Smooth muscle cell (in vitro differentiated cells): ENCODE results near the gene GRIK3. TPM values are rescaled to one million over a fixed set of nuclear protein-coding genes. Genes with fewer than 3 reads are reported as not detected.

Experiments
- DNase-seq: peaks from one replicate; lab custom pipeline; 2025; ENCODE audit not compliant: unreplicated experiment; lab: John Stamatoyannopoulos, UW
- H2AFZ ChIP-seq: fragments of 200-600 bp; sonication (generic); 2 replicates; pipeline ENCODE4 v1.6.0; 2016; ENCODE audit warnings: antibody characterized with exemption, low read depth, mild to moderate bottlenecking
- H3F3A ChIP-seq: fragments of 200-600 bp; sonication (generic); 2 replicates; pipeline ENCODE4 v1.6.0; 2017; ENCODE audit warnings: antibody characterized with exemption, low read depth
- H3K27ac ChIP-seq: fragments of 200-600 bp; sonication (generic); 2 replicates; pipeline ENCODE4 v1.5.1; 2016; ENCODE audit warnings: low read depth, mild to moderate bottlenecking
- H3K27me3 ChIP-seq: fragments of 200-600 bp; sonication (generic); 2 replicates; pipeline ENCODE4 v1.6.1; 2016; ENCODE audit warnings: low read depth, mild to moderate bottlenecking
- H3K36me3 ChIP-seq: fragments of 200-600 bp; sonication (generic); 2 replicates; pipeline ENCODE4 v1.5.1; 2016; ENCODE audit warnings: low read depth
- H3K4me1 ChIP-seq: fragments of 200-600 bp; sonication (generic); 2 replicates; pipeline ENCODE4 v1.5.1; 2016; ENCODE audit warnings: low read depth
- H3K4me2 ChIP-seq: fragments of 200-600 bp; sonication (generic); 2 replicates; pipeline ENCODE4 v1.6.0; 2016; ENCODE audit warnings: mild to moderate bottlenecking
- H3K4me3 ChIP-seq: fragments of 200-600 bp; sonication (generic); 2 replicates; pipeline ENCODE4 v1.5.1; 2016; ENCODE audit warnings: mild to moderate bottlenecking
- H3K79me2 ChIP-seq: fragments of 200-600 bp; sonication (generic); 2 replicates; pipeline ENCODE4 v1.6.0; 2016; ENCODE audit warnings: low read depth, mild to moderate bottlenecking
- H3K9ac ChIP-seq: fragments of 200-600 bp; sonication (generic); 2 replicates; pipeline ENCODE4 v1.6.0; 2016; ENCODE audit warnings: low read depth
- H3K9me3 ChIP-seq: fragments of 200-600 bp; sonication (generic); replicated peaks from 2 replicates; pipeline ENCODE4 v1.5.1; 2016; ENCODE audit warnings: low read depth
- H4K20me1 ChIP-seq: fragments of 200-600 bp; sonication (generic); 2 replicates; pipeline ENCODE4 v1.6.0; 2016; ENCODE audit warnings: low read depth
- WGBS: methylation state at CpG from one replicate; pipeline ENCODE4 v1.1.7; 2016; ENCODE audit warnings: low lambda C conversion rate; 5-methylcytosine and 5-hydroxymethylcytosine counted together
- polyA plus RNA-seq: library from polyadenylated mRNA; unstranded; fragments of >200 nt; fragmentation: Nextera tagmentation; extraction: Ambion mirVana; gene quantifications from 2 replicates; pipeline ENCODE4 v1.2.1, GENCODE V29; 2016
- total RNA-seq: library from RNA; depleted of rRNA; stranded (reverse); fragments of >200 nt; gene quantifications from 2 replicates; pipeline ENCODE4 v1.2.3, GENCODE V29; 2014
- TF ChIP-seq, protein P1 (sequence below): fragments of 200-600 bp; sonication (generic); IDR thresholded peaks from 2 replicates; pipeline ENCODE4 v1.5.1; 2017; ENCODE audit warnings: borderline replicate concordance, mild to moderate bottlenecking, antibody characterized with exemption; ENCODE audit not compliant: insufficient read depth, poor library complexity, severe bottlenecking

Gene GRIK3
- total and polyA plus RNA-seq, 2 experiments from 2014 or later = 0.04 TPM; not detected in 1

DNA sequence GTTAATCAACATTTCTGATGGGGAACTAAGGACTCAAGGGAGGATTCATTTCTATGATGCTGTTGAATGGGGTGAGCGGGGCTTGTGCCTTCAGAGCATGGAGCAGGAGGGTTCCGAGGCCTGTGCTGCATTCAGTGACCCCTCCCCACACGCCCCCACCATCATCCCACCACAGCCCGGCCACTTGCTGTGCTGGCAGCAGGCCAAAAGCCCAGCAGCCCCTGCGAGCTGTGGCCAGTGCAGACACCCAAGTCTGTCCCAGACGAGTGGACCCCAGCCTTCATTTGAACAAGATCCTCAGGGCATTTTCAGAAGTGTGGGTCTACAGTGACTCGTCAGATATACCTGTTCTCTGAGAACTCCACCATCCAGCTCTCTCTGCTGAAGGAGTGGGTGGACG lies 242.0 kb downstream of the GRIK3 start:
- Histone ChIP-seq H3K79me2 (no peaks in the 10 kb centered on the region), H3K4me3 (no peak overlapping the region), H3K36me3 (no peaks in the 10 kb centered on the region), H3K4me1 (no peaks in the 10 kb centered on the region), H3K9ac (no peak overlapping the region), H4K20me1 (no peaks in the 10 kb centered on the region), H3K9me3 (no peaks in the 10 kb centered on the region), H2AFZ (no peak overlapping the region), H3K27ac (no peak overlapping the region), H3K4me2 (no peak overlapping the region), H3F3A (no peaks in the 10 kb centered on the region), H3K27me3 (peaks cover 33% of the 10 kb centered on the region)
- DNase-seq = no peak
- TF ChIP-seq, protein P1, sequence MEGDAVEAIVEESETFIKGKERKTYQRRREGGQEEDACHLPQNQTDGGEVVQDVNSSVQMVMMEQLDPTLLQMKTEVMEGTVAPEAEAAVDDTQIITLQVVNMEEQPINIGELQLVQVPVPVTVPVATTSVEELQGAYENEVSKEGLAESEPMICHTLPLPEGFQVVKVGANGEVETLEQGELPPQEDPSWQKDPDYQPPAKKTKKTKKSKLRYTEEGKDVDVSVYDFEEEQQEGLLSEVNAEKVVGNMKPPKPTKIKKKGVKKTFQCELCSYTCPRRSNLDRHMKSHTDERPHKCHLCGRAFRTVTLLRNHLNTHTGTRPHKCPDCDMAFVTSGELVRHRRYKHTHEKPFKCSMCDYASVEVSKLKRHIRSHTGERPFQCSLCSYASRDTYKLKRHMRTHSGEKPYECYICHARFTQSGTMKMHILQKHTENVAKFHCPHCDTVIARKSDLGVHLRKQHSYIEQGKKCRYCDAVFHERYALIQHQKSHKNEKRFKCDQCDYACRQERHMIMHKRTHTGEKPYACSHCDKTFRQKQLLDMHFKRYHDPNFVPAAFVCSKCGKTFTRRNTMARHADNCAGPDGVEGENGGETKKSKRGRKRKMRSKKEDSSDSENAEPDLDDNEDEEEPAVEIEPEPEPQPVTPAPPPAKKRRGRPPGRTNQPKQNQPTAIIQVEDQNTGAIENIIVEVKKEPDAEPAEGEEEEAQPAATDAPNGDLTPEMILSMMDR = no peak
- WGBS = 83% methylated on average over 8 of the region's 8 CpGs

DNA sequence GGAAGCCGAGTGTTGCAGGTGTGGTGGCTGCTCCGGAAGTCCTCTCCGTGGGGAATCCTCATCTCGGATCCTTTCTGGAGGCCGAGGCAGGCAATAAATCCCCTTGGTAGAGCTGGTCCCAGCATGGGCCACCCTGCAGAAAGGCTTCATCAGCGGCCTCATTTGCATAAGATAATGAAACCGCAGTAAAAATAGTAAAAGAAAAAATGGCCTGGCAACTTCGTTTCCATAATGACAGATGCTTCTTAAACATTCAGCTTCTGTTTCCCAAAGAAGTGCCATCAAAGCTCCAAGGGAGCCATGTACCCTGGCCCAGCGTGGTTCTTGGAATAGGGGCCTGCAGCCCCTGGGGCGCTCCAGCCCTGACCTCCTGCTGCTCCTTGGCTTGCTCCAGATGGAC lies 244.1 kb downstream of the GRIK3 start:
- 78% methylated on average over 10 of the region's 10 CpGs for WGBS
- no peak overlapping the region for H3K27ac ChIP-seq

DNA sequence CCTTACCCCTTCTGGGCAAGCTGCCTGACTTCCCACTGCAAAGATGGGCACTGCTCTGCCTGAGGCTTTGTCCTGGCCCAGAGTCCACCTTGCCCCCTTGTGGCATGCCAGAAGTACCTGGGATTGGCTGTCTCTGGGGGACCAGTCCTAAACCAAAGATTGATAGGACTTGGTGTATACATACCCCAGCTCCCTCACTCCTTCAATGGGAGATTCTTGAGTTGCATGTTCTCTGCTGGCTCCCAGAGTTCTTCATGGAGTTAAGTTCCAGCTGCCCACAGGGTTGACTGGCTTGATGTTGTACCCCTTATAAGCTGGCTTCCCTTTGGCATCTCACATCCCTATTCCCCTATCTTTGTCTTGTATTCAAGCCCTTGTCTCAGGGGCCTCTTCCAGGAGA lies 244.8 kb downstream of the GRIK3 start:
- Histone ChIP-seq H3K27me3 (peaks cover 34% of the 10 kb centered on the region), H3K36me3 (no peaks in the 10 kb centered on the region), H3K4me2 (no peak overlapping the region), H3K79me2 (no peaks in the 10 kb centered on the region), H3K4me3 (no peak overlapping the region), H3K9ac (no peak overlapping the region), H3F3A (no peaks in the 10 kb centered on the region), H2AFZ (no peak overlapping the region), H4K20me1 (no peaks in the 10 kb centered on the region), H3K9me3 (no peaks in the 10 kb centered on the region), H3K4me1 (no peaks in the 10 kb centered on the region), H3K27ac (no peak overlapping the region)
- TF ChIP-seq, protein P1 = no peak
- no peak for DNase-seq

More for the DNA sequence above, 244.1 kb downstream of the GRIK3 start:
- no peak for DNase-seq
- H4K20me1 ChIP-seq = no peaks in the 10 kb centered on the region
- H3K4me2 ChIP-seq = no peak overlapping the region
- TF ChIP-seq, protein P1 = no peak
- no peaks in the 10 kb centered on the region for H3K36me3 ChIP-seq
- H3K9ac ChIP-seq = no peak overlapping the region
- H3F3A ChIP-seq = no peaks in the 10 kb centered on the region
- no peaks in the 10 kb centered on the region for H3K9me3 ChIP-seq
- no peaks in the 10 kb centered on the region for H3K79me2 ChIP-seq
- no peak overlapping the region for H3K4me3 ChIP-seq
- peaks cover 34% of the 10 kb centered on the region for H3K27me3 ChIP-seq
- H2AFZ ChIP-seq = no peak overlapping the region
- H3K4me1 ChIP-seq = no peaks in the 10 kb centered on the region

DNA sequence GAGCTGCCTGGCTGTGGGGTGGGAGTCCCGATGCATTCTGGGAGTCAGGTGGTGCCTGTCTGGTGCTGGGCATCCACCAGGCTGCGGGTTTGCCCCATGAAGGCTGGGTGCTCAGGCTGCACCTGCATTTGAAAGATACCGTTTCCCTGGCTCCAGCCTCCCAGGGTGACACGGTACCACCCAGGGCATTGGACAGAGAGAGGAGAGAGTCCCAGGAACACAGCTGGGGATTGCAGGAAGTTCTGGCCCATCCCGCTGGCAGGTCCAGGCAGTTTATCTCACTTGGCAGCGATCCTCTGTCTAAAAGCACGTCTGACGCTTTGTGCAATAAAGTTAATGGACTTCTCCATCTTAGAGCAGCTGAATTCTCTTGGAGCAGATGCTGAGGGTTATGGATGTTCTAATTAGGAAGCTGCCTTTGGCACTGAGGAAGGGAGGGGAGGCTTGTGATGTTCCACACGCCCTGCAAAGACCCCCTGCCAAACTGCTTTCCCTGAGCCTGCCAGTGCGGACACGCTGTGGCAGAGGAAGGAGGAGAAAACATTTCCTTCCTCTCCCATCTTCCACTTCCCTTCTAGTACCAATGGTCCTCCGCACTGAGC lies 246.9 kb downstream of the GRIK3 start:
- no peak for DNase-seq
- no peak overlapping the region for H3K27ac ChIP-seq
- H3K79me2 ChIP-seq = no peaks in the 10 kb centered on the region
- no peaks in the 10 kb centered on the region for H3K4me1 ChIP-seq
- H3K4me2 ChIP-seq = no peak overlapping the region
- H3K27me3 ChIP-seq = peaks cover 34% of the 10 kb centered on the region
- TF ChIP-seq, protein P1 = no peak
- H3F3A ChIP-seq = no peaks in the 10 kb centered on the region
- no peaks in the 10 kb centered on the region for H4K20me1 ChIP-seq
- no peak overlapping the region for H3K4me3 ChIP-seq
- no peak overlapping the region for H3K9ac ChIP-seq
- H3K9me3 ChIP-seq = no peaks in the 10 kb centered on the region
- 89% methylated on average over 12 of the region's 12 CpGs for WGBS
- H2AFZ ChIP-seq = no peak overlapping the region
- no peaks in the 10 kb centered on the region for H3K36me3 ChIP-seq
